Kidney epithelial cell (primary cell): Measurements from ENCODE around the gene STX8. TPM values are rescaled to one million over a fixed set of nuclear protein-coding genes. Genes with fewer than 3 reads are reported as not detected.

Experiments used
- DNase-seq: peaks from one replicate; pipeline ENCODE4 v3.0.0-alpha.2; 2010; ENCODE audit warnings: low read depth
- H3K27me3 ChIP-seq: 2 replicates; pipeline ENCODE4 v1.6.0; 2011; ENCODE audit warnings: low read length; ENCODE audit not compliant: control insufficient read depth, insufficient read depth
- H3K36me3 ChIP-seq: 2 replicates; pipeline ENCODE4 v1.5.1; 2011; ENCODE audit warnings: low read length; ENCODE audit not compliant: control insufficient read depth, insufficient read depth
- H3K4me3 ChIP-seq: 2 replicates; pipeline ENCODE4 v1.5.1; 2011; ENCODE audit warnings: low read depth, mild to moderate bottlenecking, control low read depth, low read length
- CTCF ChIP-seq: IDR thresholded peaks from 2 replicates; pipeline ENCODE4 v1.5.1; 2011; ENCODE audit warnings: mild to moderate bottlenecking, moderate library complexity, low read length, control low read depth, inconsistent platforms; ENCODE audit not compliant: insufficient read depth, poor library complexity, severe bottlenecking
- total RNA-seq: library from RNA; depleted of rRNA; stranded (reverse); fragments of >200 nt; gene quantifications from 2 replicates; pipeline ENCODE4 v1.2.3, GENCODE V29; 2015

Gene STX8
- total RNA-seq, 1 donor from 2014 or later: 76.3 TPM

- no peak overlapping the region for H3K4me3 ChIP-seq
- H3K36me3 ChIP-seq: peaks cover 1% of the 10 kb centered on the region
- no peak for DNase-seq
- no peak for TF ChIP-seq CTCF
- no peaks in the 10 kb centered on the region for H3K27me3 ChIP-seq
Observed at GRCh38 chr17:9487406-9487805, 88.2 kb downstream of the STX8 start.

- no peak for TF ChIP-seq CTCF
- no peak for DNase-seq
- peaks cover 1% of the 10 kb centered on the region for H3K36me3 ChIP-seq
- no peak overlapping the region for H3K4me3 ChIP-seq
- H3K27me3 ChIP-seq: no peaks in the 10 kb centered on the region
Observed at GRCh38 chr17:9484789-9485188, 90.8 kb downstream of the STX8 start.

GRCh38 chr17:9479964-9480363 lies 95.7 kb downstream of the STX8 start:
- H3K27me3 ChIP-seq: no peaks in the 10 kb centered on the region
- DNase-seq: no peak
- no peak for TF ChIP-seq CTCF
- H3K36me3 ChIP-seq: no peaks in the 10 kb centered on the region
- H3K4me3 ChIP-seq: no peak overlapping the region

- H3K4me3 ChIP-seq: no peak overlapping the region
- TF ChIP-seq CTCF: no peak
- H3K36me3 ChIP-seq: no peaks in the 10 kb centered on the region
- H3K27me3 ChIP-seq: no peaks in the 10 kb centered on the region
- DNase-seq: no peak
Observed at GRCh38 chr17:9478889-9479288, 96.7 kb downstream of the STX8 start.

GRCh38 chr17:9475101-9475658 lies 100.4 kb downstream of the STX8 start:
- DNase-seq: no peak
- TF ChIP-seq CTCF: no peak
- H3K36me3 ChIP-seq: no peaks in the 10 kb centered on the region
- no peak overlapping the region for H3K4me3 ChIP-seq
- H3K27me3 ChIP-seq: no peaks in the 10 kb centered on the region

- no peaks in the 10 kb centered on the region for H3K36me3 ChIP-seq
- no peak for TF ChIP-seq CTCF
- no peaks in the 10 kb centered on the region for H3K27me3 ChIP-seq
- no peak for DNase-seq
- H3K4me3 ChIP-seq: no peak overlapping the region
Observed at GRCh38 chr17:9473711-9474110, 101.9 kb downstream of the STX8 start.
